ENCODE measurements around the gene ACOT11. TPM values are rescaled to one million over a fixed set of nuclear protein-coding genes. Genes with fewer than 3 reads are reported as not detected.

The ACOT11 gene
- polyA plus RNA-seq, 1 of the 3 experiments (the other 2 are of a cell fraction), result 6.9 TPM

DNA sequence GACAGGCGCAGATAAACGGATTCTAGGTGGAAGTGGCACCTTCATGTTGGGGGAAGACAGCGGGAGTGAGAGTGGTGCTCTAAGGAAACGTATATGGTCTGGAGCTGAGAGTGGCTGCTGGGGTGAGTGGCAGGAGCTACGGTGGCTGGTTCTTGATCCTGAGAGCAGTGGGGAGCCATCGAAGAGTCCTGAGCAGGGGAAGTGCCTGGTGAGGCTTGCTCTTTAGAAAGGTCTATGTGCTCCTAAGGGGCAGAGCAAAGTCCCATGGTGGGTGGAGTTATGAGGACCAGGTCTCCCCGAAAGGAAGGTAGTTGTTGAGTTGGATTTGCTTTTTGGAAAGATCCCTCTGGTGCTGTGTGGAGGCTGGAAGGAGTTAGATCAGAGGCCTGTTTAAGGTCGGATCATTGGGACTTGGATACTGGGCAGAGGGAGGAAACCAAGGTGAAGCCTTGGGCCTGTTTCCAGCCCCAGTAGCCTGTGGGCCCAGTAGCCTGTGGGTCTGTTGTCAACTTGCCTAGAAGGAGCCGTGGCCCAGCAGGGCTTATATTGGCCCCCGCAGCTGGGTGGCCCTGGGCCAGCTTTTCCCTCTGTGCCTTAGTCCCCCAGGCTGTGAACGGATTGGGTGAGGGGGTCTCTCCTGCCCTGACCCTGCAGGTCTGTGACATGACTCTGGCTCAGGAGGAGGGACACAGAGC, 33.0 kb downstream of the ACOT11 start:
- Histone ChIP-seq H3K27me3 (ENCODE audit: insufficient read depth) (no peaks in the 10 kb centered on the region), H3K9me3 (no peaks in the 10 kb centered on the region), H3K9me2 (no peaks in the 10 kb centered on the region), H3K36me3 (replicated peaks in 1 of 2; ENCODE audit: control insufficient read depth in 1 of 2, insufficient read depth in 2 of 2, low read length in 1 of 2) (peaks cover 0 to 2% of the 10 kb centered on the region in 2 experiments), H3K9ac (no peak overlapping the region; the same call in 1 of the 2 replicates), H3K4me1 (ENCODE audit: control insufficient read depth in 1 of 2, insufficient read depth in 2 of 2, low read depth in 1 of 2, low read length in 1 of 2) (peaks cover 7 to 52% of the 10 kb centered on the region in 2 experiments; a peak in 3 of 4 replicates), H3F3A (replicated peaks; ENCODE audit: insufficient read depth) (no peaks in the 10 kb centered on the region), H3K4me3 (ENCODE audit: low read depth in 2 of 2, low read length in 1 of 2) (no peak overlapping the region), H2AFZ (ENCODE audit: low read depth) (no peak overlapping the region), H4K20me1 (ENCODE audit: insufficient read depth) (no peaks in the 10 kb centered on the region), H3K27ac (ENCODE audit: low read depth in 2 of 2, low read length in 1 of 2) (peak overlapping the region in 1 of 2 experiments; percentile 89; a peak in 3 of 4 replicates), H3K79me2 (ENCODE audit: insufficient read depth) (no peaks in the 10 kb centered on the region), H3K4me2 (no peak overlapping the region)
- TF ChIP-seq EP300 (IDR thresholded peaks at IDR 0.05; ENCODE audit: borderline replicate concordance in 1 of 2, low read depth in 1 of 2, low read length in 1 of 2) (no peak), TCF12 (IDR thresholded peaks at IDR 0.05) (no peak), SMC3 (IDR thresholded peaks at IDR 0.05; ENCODE audit: low read depth, low read length) (no peak), TEAD4 (IDR thresholded peaks at IDR 0.05; ENCODE audit: borderline replicate concordance, insufficient read depth) (no peak), SIN3A (IDR thresholded peaks at IDR 0.05; ENCODE audit: borderline replicate concordance, low read depth, low read length) (no peak), RCOR1 (IDR thresholded peaks at IDR 0.05; ENCODE audit: low read length) (no peak), FOSL2 (IDR thresholded peaks at IDR 0.05; ENCODE audit: borderline replicate concordance, low read depth) (no peak), RXRA (IDR thresholded peaks at IDR 0.05; ENCODE audit: borderline replicate concordance, low read depth) (no peak), ELF1 (IDR thresholded peaks at IDR 0.05) (no peak), FOXM1 (IDR thresholded peaks at IDR 0.05; ENCODE audit: low read depth) (no peak), MEF2A (IDR thresholded peaks at IDR 0.05; ENCODE audit: borderline replicate concordance, low read depth) (no peak), NFIC (IDR thresholded peaks at IDR 0.05; ENCODE audit: borderline replicate concordance) (no peak)
- TF ChIP-seq, protein P1, sequence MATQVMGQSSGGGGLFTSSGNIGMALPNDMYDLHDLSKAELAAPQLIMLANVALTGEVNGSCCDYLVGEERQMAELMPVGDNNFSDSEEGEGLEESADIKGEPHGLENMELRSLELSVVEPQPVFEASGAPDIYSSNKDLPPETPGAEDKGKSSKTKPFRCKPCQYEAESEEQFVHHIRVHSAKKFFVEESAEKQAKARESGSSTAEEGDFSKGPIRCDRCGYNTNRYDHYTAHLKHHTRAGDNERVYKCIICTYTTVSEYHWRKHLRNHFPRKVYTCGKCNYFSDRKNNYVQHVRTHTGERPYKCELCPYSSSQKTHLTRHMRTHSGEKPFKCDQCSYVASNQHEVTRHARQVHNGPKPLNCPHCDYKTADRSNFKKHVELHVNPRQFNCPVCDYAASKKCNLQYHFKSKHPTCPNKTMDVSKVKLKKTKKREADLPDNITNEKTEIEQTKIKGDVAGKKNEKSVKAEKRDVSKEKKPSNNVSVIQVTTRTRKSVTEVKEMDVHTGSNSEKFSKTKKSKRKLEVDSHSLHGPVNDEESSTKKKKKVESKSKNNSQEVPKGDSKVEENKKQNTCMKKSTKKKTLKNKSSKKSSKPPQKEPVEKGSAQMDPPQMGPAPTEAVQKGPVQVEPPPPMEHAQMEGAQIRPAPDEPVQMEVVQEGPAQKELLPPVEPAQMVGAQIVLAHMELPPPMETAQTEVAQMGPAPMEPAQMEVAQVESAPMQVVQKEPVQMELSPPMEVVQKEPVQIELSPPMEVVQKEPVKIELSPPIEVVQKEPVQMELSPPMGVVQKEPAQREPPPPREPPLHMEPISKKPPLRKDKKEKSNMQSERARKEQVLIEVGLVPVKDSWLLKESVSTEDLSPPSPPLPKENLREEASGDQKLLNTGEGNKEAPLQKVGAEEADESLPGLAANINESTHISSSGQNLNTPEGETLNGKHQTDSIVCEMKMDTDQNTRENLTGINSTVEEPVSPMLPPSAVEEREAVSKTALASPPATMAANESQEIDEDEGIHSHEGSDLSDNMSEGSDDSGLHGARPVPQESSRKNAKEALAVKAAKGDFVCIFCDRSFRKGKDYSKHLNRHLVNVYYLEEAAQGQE (IDR thresholded peaks at IDR 0.05; ENCODE audit: low read depth, low read length), result no peak
- TF ChIP-seq, protein P2, sequence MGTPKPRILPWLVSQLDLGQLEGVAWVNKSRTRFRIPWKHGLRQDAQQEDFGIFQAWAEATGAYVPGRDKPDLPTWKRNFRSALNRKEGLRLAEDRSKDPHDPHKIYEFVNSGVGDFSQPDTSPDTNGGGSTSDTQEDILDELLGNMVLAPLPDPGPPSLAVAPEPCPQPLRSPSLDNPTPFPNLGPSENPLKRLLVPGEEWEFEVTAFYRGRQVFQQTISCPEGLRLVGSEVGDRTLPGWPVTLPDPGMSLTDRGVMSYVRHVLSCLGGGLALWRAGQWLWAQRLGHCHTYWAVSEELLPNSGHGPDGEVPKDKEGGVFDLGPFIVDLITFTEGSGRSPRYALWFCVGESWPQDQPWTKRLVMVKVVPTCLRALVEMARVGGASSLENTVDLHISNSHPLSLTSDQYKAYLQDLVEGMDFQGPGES (IDR thresholded peaks at IDR 0.05; ENCODE audit: low read depth, low read length), result no peak
- TF ChIP-seq, protein P3, sequence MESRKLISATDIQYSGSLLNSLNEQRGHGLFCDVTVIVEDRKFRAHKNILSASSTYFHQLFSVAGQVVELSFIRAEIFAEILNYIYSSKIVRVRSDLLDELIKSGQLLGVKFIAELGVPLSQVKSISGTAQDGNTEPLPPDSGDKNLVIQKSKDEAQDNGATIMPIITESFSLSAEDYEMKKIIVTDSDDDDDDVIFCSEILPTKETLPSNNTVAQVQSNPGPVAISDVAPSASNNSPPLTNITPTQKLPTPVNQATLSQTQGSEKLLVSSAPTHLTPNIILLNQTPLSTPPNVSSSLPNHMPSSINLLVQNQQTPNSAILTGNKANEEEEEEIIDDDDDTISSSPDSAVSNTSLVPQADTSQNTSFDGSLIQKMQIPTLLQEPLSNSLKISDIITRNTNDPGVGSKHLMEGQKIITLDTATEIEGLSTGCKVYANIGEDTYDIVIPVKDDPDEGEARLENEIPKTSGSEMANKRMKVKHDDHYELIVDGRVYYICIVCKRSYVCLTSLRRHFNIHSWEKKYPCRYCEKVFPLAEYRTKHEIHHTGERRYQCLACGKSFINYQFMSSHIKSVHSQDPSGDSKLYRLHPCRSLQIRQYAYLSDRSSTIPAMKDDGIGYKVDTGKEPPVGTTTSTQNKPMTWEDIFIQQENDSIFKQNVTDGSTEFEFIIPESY (IDR thresholded peaks at IDR 0.05; ENCODE audit: borderline replicate concordance, low read depth), result no peak
- TF ChIP-seq, protein P4, sequence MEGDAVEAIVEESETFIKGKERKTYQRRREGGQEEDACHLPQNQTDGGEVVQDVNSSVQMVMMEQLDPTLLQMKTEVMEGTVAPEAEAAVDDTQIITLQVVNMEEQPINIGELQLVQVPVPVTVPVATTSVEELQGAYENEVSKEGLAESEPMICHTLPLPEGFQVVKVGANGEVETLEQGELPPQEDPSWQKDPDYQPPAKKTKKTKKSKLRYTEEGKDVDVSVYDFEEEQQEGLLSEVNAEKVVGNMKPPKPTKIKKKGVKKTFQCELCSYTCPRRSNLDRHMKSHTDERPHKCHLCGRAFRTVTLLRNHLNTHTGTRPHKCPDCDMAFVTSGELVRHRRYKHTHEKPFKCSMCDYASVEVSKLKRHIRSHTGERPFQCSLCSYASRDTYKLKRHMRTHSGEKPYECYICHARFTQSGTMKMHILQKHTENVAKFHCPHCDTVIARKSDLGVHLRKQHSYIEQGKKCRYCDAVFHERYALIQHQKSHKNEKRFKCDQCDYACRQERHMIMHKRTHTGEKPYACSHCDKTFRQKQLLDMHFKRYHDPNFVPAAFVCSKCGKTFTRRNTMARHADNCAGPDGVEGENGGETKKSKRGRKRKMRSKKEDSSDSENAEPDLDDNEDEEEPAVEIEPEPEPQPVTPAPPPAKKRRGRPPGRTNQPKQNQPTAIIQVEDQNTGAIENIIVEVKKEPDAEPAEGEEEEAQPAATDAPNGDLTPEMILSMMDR (IDR thresholded peaks at IDR 0.05), result no peak
- TF ChIP-seq, protein P5, sequence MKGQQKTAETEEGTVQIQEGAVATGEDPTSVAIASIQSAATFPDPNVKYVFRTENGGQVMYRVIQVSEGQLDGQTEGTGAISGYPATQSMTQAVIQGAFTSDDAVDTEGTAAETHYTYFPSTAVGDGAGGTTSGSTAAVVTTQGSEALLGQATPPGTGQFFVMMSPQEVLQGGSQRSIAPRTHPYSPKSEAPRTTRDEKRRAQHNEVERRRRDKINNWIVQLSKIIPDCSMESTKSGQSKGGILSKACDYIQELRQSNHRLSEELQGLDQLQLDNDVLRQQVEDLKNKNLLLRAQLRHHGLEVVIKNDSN (IDR thresholded peaks at IDR 0.05; ENCODE audit: borderline replicate concordance, low read depth), result no peak
- 87% methylated on average over 10 of the region's 11 CpGs for WGBS (ENCODE audit: low lambda C conversion rate)
- no peak for DNase-seq
- CTCF ChIA-PET, result interaction anchor here (0.9 to 2.2 kb wide), 3 partner anchors 9 to 229 kb away, joined by 3 to 9 read pairs (median 4); partner anchors contain the start of gene ACOT11
- POLR2A ChIA-PET, result interaction anchor here (0.9 to 1.4 kb wide), 4 partner anchors 10 to 33 kb away, joined by 3 to 6 read pairs (median 3); partner anchors contain the start of gene ACOT11
